Astrocyte (in vitro differentiated cells and primary cell): Measurements from ENCODE around the gene DEPDC7. TPM values are rescaled to one million over a fixed set of nuclear protein-coding genes. Genes with fewer than 3 reads are reported as not detected.

Experiments used
- DNase-seq: peaks from one replicate; pipeline ENCODE4 v3.0.0-alpha.2; 2010; ENCODE audit warnings: low read depth
- FAIRE-seq: peaks from 2 replicates; lab custom pipeline; 2011; peaks lifted over from hg19 to GRCh38; lab: Jason Lieb, UNC
- H2AFZ ChIP-seq: 2 replicates; pipeline ENCODE4 v1.6.0; 2012; ENCODE audit warnings: low read depth, low read length, inconsistent platforms
- H3K27ac ChIP-seq: 2 replicates; pipeline ENCODE4 v1.5.1; 2011; ENCODE audit warnings: low read depth, low read length, inconsistent platforms
- H3K27me3 ChIP-seq: 2 replicates; pipeline ENCODE4 v1.6.0; 2011; ENCODE audit warnings: low read length, inconsistent platforms; ENCODE audit not compliant: insufficient read depth
- H3K36me3 ChIP-seq: 2 replicates; pipeline ENCODE4 v1.5.1; 2011; ENCODE audit warnings: low read length, inconsistent platforms; ENCODE audit not compliant: insufficient read depth
- H3K4me1 ChIP-seq: 2 replicates; pipeline ENCODE4 v1.5.1; 2011; ENCODE audit warnings: low read length, inconsistent platforms; ENCODE audit not compliant: insufficient read depth
- H3K4me2 ChIP-seq: 2 replicates; pipeline ENCODE4 v1.6.0; 2012; ENCODE audit warnings: low read length, inconsistent platforms
- H3K4me3 ChIP-seq: 2 replicates; pipeline ENCODE4 v1.5.1; 2011; ENCODE audit warnings: low read depth, mild to moderate bottlenecking, low read length, inconsistent platforms; ENCODE audit not compliant: insufficient read depth
- H3K79me2 ChIP-seq: 2 replicates; pipeline ENCODE4 v1.6.0; 2012; ENCODE audit warnings: mild to moderate bottlenecking, low read length, inconsistent platforms; ENCODE audit not compliant: insufficient read depth
- H3K9ac ChIP-seq: 2 replicates; pipeline ENCODE4 v1.6.0; 2012; ENCODE audit warnings: mild to moderate bottlenecking, low read length, inconsistent platforms
- H3K9me3 ChIP-seq: 2 replicates; pipeline ENCODE4 v1.5.1; 2012; ENCODE audit warnings: low read depth, mild to moderate bottlenecking, low read length, inconsistent platforms; ENCODE audit not compliant: insufficient read depth
- H4K20me1 ChIP-seq: 2 replicates; pipeline ENCODE4 v1.6.0; 2012; ENCODE audit warnings: low read length, inconsistent platforms; ENCODE audit not compliant: insufficient read depth
- H3K27ac Mint-ChIP-seq: one replicate; pipeline ENCODE4 v1.8.0; 2021; ENCODE audit warnings: mild to moderate bottlenecking, mixed read lengths; ENCODE audit not compliant: unreplicated experiment
- H3K27me3 Mint-ChIP-seq: one replicate; pipeline ENCODE4 v1.8.0; 2021; ENCODE audit warnings: low read depth, mixed read lengths; ENCODE audit not compliant: unreplicated experiment
- H3K36me3 Mint-ChIP-seq: one replicate; pipeline ENCODE4 v1.8.0; 2021; ENCODE audit warnings: low read depth, mixed read lengths; ENCODE audit not compliant: unreplicated experiment
- H3K4me1 Mint-ChIP-seq: one replicate; pipeline ENCODE4 v1.8.0; 2021; ENCODE audit warnings: low read depth, mixed read lengths; ENCODE audit not compliant: unreplicated experiment
- H3K4me3 Mint-ChIP-seq: one replicate; pipeline ENCODE4 v1.8.0; 2021; ENCODE audit warnings: mild to moderate bottlenecking, moderate library complexity, mixed read lengths; ENCODE audit not compliant: unreplicated experiment
- H3K9me3 Mint-ChIP-seq: one replicate; pipeline ENCODE4 v1.8.0; 2021; ENCODE audit warnings: mild to moderate bottlenecking, mixed read lengths; ENCODE audit not compliant: unreplicated experiment
- CTCF ChIP-seq: IDR thresholded peaks from 2 replicates; pipeline ENCODE4 v1.5.1; 2011; ENCODE audit warnings: low read depth, mild to moderate bottlenecking, inconsistent platforms, low read length, moderate library complexity; ENCODE audit not compliant: insufficient read depth
- EZH2 ChIP-seq: IDR thresholded peaks from 2 replicates; pipeline ENCODE4 v1.6.1; 2012; ENCODE audit warnings: mild to moderate bottlenecking, low read length, inconsistent platforms; ENCODE audit not compliant: insufficient read depth
- total RNA-seq: library from RNA; stranded (reverse); gene quantifications from 2 replicates; pipeline ENCODE4 v1.2.1, GENCODE V29; 2021

The DEPDC7 gene
- total RNA-seq, 1 donor from 2014 or later, result 3.7 TPM

GRCh38 chr11:33063326-33063881 is 47.7 kb downstream of the DEPDC7 start:
- no peak overlapping the region for H3K4me3 ChIP-seq
- Mint-ChIP-seq H3K27ac (no peak overlapping the region), H3K36me3 (peaks cover 25% of the 10 kb centered on the region), H3K4me3 (no peak overlapping the region), H3K27me3 (no peaks in the 10 kb centered on the region), H3K9me3 (no peaks in the 10 kb centered on the region), H3K4me1 (peaks cover 24% of the 10 kb centered on the region)
- no peaks in the 10 kb centered on the region for H3K79me2 ChIP-seq
- no peak overlapping the region for H2AFZ ChIP-seq
- H4K20me1 ChIP-seq, result peaks cover 6% of the 10 kb centered on the region
- no peaks in the 10 kb centered on the region for H3K27me3 ChIP-seq
- H3K4me1 ChIP-seq, result peaks cover 11% of the 10 kb centered on the region
- H3K27ac ChIP-seq, result no peak overlapping the region
- no peak overlapping the region for H3K9ac ChIP-seq
- FAIRE-seq (peak; percentile 32), DNase-seq (peak; percentile 48)
- H3K36me3 ChIP-seq, result peaks cover 13% of the 10 kb centered on the region
- TF ChIP-seq CTCF, result no peak
- TF ChIP-seq EZH2, result no peak
- H3K9me3 ChIP-seq, result no peaks in the 10 kb centered on the region
- H3K4me2 ChIP-seq, result no peak overlapping the region

- peaks cover 19% of the 10 kb centered on the region for H3K36me3 Mint-ChIP-seq
- H4K20me1 ChIP-seq, result peaks cover 6% of the 10 kb centered on the region
- FAIRE-seq, result no peak
- no peak overlapping the region for H2AFZ ChIP-seq
- H3K27me3 ChIP-seq, result no peaks in the 10 kb centered on the region
- H3K9ac ChIP-seq, result no peak overlapping the region
- no peak overlapping the region for H3K4me2 ChIP-seq
- TF ChIP-seq CTCF (no peak), EZH2 (no peak)
- H3K4me3 ChIP-seq, result no peak overlapping the region
- no peak for DNase-seq
- H3K4me1 Mint-ChIP-seq, result peaks cover 24% of the 10 kb centered on the region
- H3K27ac Mint-ChIP-seq, result no peak overlapping the region
- H3K9me3 Mint-ChIP-seq, result no peaks in the 10 kb centered on the region
- no peaks in the 10 kb centered on the region for H3K9me3 ChIP-seq
- H3K27me3 Mint-ChIP-seq, result no peaks in the 10 kb centered on the region
- H3K4me1 ChIP-seq, result peaks cover 11% of the 10 kb centered on the region
- peaks cover 6% of the 10 kb centered on the region for H3K36me3 ChIP-seq
- H3K27ac ChIP-seq, result no peak overlapping the region
- H3K4me3 Mint-ChIP-seq, result no peak overlapping the region
- H3K79me2 ChIP-seq, result no peaks in the 10 kb centered on the region
Observed at GRCh38 chr11:33064033-33064825, 48.6 kb downstream of the DEPDC7 start.

GRCh38 chr11:33064866-33065265 is 49.2 kb downstream of the DEPDC7 start:
- TF ChIP-seq CTCF, result no peak
- TF ChIP-seq EZH2, result no peak
- Histone ChIP-seq H3K36me3 (peaks cover 3% of the 10 kb centered on the region), H3K4me3 (no peak overlapping the region), H3K9ac (no peak overlapping the region), H3K79me2 (no peaks in the 10 kb centered on the region), H3K9me3 (no peaks in the 10 kb centered on the region), H3K4me1 (peaks cover 11% of the 10 kb centered on the region), H2AFZ (no peak overlapping the region), H4K20me1 (peaks cover 6% of the 10 kb centered on the region), H3K4me2 (no peak overlapping the region), H3K27me3 (no peaks in the 10 kb centered on the region), H3K27ac (no peak overlapping the region)
- peaks cover 14% of the 10 kb centered on the region for H3K36me3 Mint-ChIP-seq
- no peak overlapping the region for H3K4me3 Mint-ChIP-seq
- H3K27ac Mint-ChIP-seq, result no peak overlapping the region
- H3K4me1 Mint-ChIP-seq, result peaks cover 24% of the 10 kb centered on the region
- H3K9me3 Mint-ChIP-seq, result no peaks in the 10 kb centered on the region
- DNase-seq (no peak), FAIRE-seq (no peak)
- H3K27me3 Mint-ChIP-seq, result no peaks in the 10 kb centered on the region
